ENCODE results near the gene OR52L1.

OR52L1 gene

DNA sequence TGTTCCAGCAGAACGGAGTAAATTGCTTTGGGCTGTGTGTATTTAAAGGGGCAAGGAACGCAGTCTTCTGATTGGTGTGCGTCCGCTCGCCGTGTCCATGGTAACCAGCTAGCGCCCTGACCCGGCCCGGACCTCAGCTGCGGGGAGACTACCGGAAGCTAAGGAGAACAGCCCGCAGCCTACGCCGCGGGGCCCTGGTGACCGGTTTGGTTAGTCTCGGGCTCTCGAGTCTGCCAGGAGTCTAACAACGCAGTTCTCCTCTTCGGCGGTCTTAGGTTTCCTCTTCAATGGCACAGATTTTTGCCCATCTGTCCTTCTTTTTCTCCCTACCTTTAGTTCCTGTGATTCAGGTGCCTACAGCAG lies 48.2 kb downstream of the OR52L1 start:
- no peak for DNase-seq

DNA sequence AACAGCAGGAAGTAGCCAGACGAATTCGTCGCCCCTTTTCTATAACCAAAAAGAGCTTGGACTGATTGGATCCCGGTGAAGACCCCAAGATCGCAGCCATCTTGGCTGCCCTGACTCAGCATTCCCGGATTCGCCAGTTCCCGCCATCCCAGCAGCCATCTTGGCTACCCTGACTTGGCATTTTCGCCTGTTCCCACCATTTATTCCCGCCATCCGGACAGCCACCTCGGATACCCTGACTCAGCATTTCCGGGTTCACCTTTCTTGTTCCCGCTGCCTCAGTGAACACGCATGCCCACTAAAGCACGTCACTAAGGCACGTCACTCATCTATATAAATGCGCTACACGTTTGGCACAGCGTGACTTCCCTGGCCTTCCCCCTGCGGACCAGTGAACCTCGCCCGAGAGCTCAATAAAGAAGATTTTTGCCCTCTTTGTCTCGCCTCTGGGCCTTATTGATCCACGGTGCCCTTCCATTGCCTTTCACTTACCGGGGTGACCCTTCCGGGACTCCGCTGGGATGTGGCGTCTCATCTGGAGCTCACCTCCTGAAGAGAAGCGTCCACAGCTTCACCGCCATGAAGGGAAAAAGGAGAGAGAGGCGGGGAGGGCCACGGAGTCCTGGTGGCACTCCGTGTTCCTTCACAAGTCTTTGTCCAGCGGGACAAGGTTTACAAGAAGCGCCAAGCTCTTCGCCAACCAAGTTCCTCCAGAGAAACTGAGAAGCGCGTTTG lies 48.8 kb downstream of the OR52L1 start:
- DNase-seq: no peak

Measured in hematopoietic multipotent progenitor cell treated with erythropoietin and hydrocortisone succinate and interleukin-3 and kit ligand, for 6 days (in vitro differentiated cells).